ENCODE results near the gene ZNF41. TPM values are rescaled to one million over a fixed set of nuclear protein-coding genes. Genes with fewer than 3 reads are reported as not detected.

The ZNF41 gene
- total RNA-seq, 2 donors from 2014 or later, result 8.3 to 12.3 TPM

- no peak overlapping the region for H3K27ac ChIP-seq
- no peaks in the 10 kb centered on the region for H3K9me3 ChIP-seq
- TF ChIP-seq, protein P1, sequence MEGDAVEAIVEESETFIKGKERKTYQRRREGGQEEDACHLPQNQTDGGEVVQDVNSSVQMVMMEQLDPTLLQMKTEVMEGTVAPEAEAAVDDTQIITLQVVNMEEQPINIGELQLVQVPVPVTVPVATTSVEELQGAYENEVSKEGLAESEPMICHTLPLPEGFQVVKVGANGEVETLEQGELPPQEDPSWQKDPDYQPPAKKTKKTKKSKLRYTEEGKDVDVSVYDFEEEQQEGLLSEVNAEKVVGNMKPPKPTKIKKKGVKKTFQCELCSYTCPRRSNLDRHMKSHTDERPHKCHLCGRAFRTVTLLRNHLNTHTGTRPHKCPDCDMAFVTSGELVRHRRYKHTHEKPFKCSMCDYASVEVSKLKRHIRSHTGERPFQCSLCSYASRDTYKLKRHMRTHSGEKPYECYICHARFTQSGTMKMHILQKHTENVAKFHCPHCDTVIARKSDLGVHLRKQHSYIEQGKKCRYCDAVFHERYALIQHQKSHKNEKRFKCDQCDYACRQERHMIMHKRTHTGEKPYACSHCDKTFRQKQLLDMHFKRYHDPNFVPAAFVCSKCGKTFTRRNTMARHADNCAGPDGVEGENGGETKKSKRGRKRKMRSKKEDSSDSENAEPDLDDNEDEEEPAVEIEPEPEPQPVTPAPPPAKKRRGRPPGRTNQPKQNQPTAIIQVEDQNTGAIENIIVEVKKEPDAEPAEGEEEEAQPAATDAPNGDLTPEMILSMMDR (IDR thresholded peaks at IDR 0.05), result no peak
- TF ChIP-seq POLR2A (IDR thresholded peaks at IDR 0.05), result no peak
- TF ChIP-seq POLR2AphosphoS5 (IDR thresholded peaks at IDR 0.05), result no peak
- intact Hi-C loops (cut with DNase I), result no loop called here
- DNase-seq (ENCODE audit: low spot score), result no peak
- H3K36me3 ChIP-seq, result no peaks in the 10 kb centered on the region
- no peaks in the 10 kb centered on the region for H3K27me3 ChIP-seq (replicated peaks; ENCODE audit: insufficient read depth)
- H3K4me3 ChIP-seq, result no peak overlapping the region
- WGBS, result 100% methylated on average over 2 of the region's 8 CpGs
- H3K4me1 ChIP-seq (replicated peaks), result no peaks in the 10 kb centered on the region
These were observed 30.9 kb downstream of the ZNF41 start for GRCh38 chrX:47452112-47452511.

- no peak for DNase-seq (ENCODE audit: low spot score)
- Histone ChIP-seq H3K4me3 (no peak overlapping the region), H3K27me3 (replicated peaks; ENCODE audit: insufficient read depth) (no peaks in the 10 kb centered on the region), H3K9me3 (no peaks in the 10 kb centered on the region), H3K27ac (no peak overlapping the region), H3K36me3 (no peaks in the 10 kb centered on the region), H3K4me1 (replicated peaks) (no peaks in the 10 kb centered on the region)
- intact Hi-C loops (cut with DNase I), result no loop called here
- 95% methylated on average over 6 of the region's 6 CpGs for WGBS
- TF ChIP-seq POLR2A (IDR thresholded peaks at IDR 0.05) (no peak), POLR2AphosphoS5 (IDR thresholded peaks at IDR 0.05) (no peak)
- TF ChIP-seq, protein P1 (IDR thresholded peaks at IDR 0.05), result no peak
These were observed 34.7 kb downstream of the ZNF41 start for GRCh38 chrX:47448165-47448806.

DNA sequence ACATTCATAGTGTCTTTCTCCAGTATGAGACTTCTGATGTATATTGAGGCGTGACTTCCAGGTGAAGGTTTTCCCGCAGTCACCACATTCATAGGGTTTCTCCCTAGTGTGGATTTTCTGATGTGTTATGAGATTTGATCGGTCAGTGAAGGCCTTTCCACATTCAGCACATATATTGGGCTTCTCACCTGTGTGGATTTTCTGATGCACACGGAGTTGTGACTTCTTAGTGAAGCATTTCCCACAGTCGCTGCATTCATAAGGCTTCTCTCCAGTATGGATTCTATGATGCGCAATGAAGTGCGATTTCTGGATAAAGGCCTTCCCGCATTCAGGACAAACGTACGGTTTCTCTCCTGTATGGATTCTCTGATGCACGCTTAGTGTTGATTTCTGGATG is 35.4 kb downstream of the ZNF41 start:
- DNase-seq (ENCODE audit: low spot score), result no peak

DNA sequence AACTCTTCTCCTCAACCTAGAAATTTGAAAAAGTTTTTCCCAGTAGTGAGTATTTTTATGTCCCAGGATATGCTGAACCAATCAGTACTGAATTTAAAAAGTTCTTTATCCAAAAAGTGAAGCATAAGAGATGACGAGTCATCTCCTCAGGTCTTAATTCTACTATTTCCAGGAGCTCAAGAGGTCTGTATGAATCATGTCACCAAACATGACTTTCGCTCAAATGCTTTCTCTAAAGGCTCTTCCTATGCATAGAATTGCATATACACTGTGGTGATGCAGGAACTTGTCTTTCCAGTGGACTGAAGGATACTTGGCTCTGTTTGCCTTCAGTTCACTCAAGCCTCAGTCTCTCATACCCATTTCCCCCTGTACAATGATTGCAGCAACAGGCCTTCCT is 36.1 kb downstream of the ZNF41 start:
- no peaks in the 10 kb centered on the region for H3K36me3 ChIP-seq
- H3K4me3 ChIP-seq, result no peak overlapping the region
- no peaks in the 10 kb centered on the region for H3K4me1 ChIP-seq (replicated peaks)
- intact Hi-C loops (cut with DNase I), result no loop called here
- no peaks in the 10 kb centered on the region for H3K9me3 ChIP-seq
- H3K27me3 ChIP-seq (replicated peaks; ENCODE audit: insufficient read depth), result no peaks in the 10 kb centered on the region
- no peak for DNase-seq (ENCODE audit: low spot score)
- H3K27ac ChIP-seq, result no peak overlapping the region
- TF ChIP-seq POLR2AphosphoS5 (IDR thresholded peaks at IDR 0.05), result no peak
- 98% methylated on average over 2 of the region's 2 CpGs for WGBS

More for the DNA sequence above, 35.4 kb downstream of the ZNF41 start:
- TF ChIP-seq, protein P1 (IDR thresholded peaks at IDR 0.05), result no peak
- Histone ChIP-seq H3K4me3 (no peak overlapping the region), H3K4me1 (replicated peaks) (no peaks in the 10 kb centered on the region), H3K36me3 (no peaks in the 10 kb centered on the region), H3K27ac (no peak overlapping the region), H3K9me3 (no peaks in the 10 kb centered on the region), H3K27me3 (replicated peaks; ENCODE audit: insufficient read depth) (no peaks in the 10 kb centered on the region)
- over 99% methylated on average over 11 of the region's 11 CpGs for WGBS
- intact Hi-C loops (cut with DNase I), result no loop called here

DNA sequence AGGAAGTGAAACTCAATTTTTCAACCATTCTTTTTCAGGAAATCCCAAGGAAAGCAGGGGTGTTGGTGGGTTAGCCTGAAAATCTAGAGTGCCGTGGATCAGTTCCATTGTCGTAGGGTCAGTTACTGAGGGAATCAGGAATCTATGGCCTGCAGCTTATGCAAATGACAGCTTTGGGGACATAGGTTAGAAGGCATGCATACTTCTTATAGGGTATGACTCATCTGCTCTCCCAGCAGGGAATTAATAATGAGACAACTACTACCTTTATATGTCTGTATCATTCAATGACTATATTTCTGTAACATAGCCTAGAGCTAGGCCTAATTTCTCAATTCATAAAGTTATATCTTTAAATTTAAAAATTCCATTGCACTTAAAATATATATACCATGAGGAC is 36.6 kb downstream of the ZNF41 start:
- Histone ChIP-seq H3K36me3 (no peaks in the 10 kb centered on the region), H3K9me3 (no peaks in the 10 kb centered on the region), H3K4me3 (no peak overlapping the region), H3K27ac (no peak overlapping the region), H3K4me1 (replicated peaks) (no peaks in the 10 kb centered on the region), H3K27me3 (replicated peaks; ENCODE audit: insufficient read depth) (no peaks in the 10 kb centered on the region)
- WGBS, result 97% methylated on average over 2 of the region's 2 CpGs
- no peak for TF ChIP-seq POLR2A (IDR thresholded peaks at IDR 0.05)
- TF ChIP-seq, protein P1 (IDR thresholded peaks at IDR 0.05), result no peak
- no peak for TF ChIP-seq POLR2AphosphoS5 (IDR thresholded peaks at IDR 0.05)
- intact Hi-C loops (cut with DNase I), result no loop called here
- DNase-seq (ENCODE audit: low spot score), result no peak

All from prostate gland (tissue), 2 donors.